Memory B cell (primary cell): ENCODE data around the gene LPP.

ENCODE experiments used
- ATAC-seq: fragments of 150-1000 bp; cut with Tn5 transposase; 2 replicates; pipeline ENCODE4 v1.10.0; 2021; ENCODE audit warnings: low read depth, mild to moderate bottlenecking, moderate library complexity
- DNase-seq, 2 donors: peaks; one replicate each; pipeline ENCODE4 v3.0.0; 2022; ENCODE audit warnings: low spot score in 2 of 2
- H3K27ac Mint-ChIP-seq: one replicate; pipeline ENCODE4 v1.8.0; 2022; ENCODE audit warnings: mild to moderate bottlenecking, moderate library complexity, mixed read lengths
- H3K27me3 Mint-ChIP-seq: one replicate; pipeline ENCODE4 v1.8.0; 2022; ENCODE audit warnings: mixed read lengths
- H3K36me3 Mint-ChIP-seq: one replicate; pipeline ENCODE4 v1.8.0; 2022; ENCODE audit warnings: mild to moderate bottlenecking, mixed read lengths
- H3K4me1 Mint-ChIP-seq: one replicate; pipeline ENCODE4 v1.8.0; 2022; ENCODE audit warnings: mixed read lengths
- H3K4me3 Mint-ChIP-seq: one replicate; pipeline ENCODE4 v1.8.0; 2022; ENCODE audit warnings: mild to moderate bottlenecking, moderate library complexity, mixed read lengths
- H3K9me3 Mint-ChIP-seq: one replicate; pipeline ENCODE4 v1.8.0; 2022; ENCODE audit warnings: mixed read lengths

LPP gene

DNA sequence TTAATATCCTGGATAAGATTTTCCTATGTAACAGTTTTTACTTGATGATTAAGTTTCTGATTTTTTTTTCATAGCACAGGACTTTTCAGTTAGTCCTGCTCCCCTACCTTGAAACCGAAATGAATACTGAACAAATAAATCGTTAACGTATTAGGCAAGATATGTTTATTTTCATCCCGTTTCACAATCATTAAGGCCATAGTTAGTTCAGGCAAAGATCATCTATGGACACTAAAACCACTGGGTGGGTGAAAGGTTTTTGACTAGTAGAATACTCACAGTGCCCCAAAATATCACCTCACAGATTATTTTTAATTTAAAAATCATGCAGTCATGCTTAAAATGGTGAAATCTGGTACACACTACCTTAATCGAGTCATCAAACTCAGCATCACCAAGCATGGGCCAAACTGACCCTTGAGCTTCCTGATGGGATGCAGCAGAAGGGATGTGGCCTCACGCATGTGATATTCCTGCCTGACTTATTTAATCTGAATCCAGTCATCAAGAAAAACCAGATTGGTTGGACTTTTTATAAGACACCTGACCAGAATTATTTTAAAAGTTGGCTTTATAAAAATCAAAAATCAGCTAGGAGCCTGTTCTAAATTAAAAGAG is 365.0 kb downstream of the LPP start:
- Mint-ChIP-seq H3K27me3 (no peaks in the 10 kb centered on the region), H3K4me1 (peaks cover 7% of the 10 kb centered on the region), H3K36me3 (peaks cover 11% of the 10 kb centered on the region), H3K4me3 (no peak overlapping the region), H3K9me3 (no peaks in the 10 kb centered on the region), H3K27ac (no peak overlapping the region)
- no peak for ATAC-seq
- no peak for DNase-seq

DNA sequence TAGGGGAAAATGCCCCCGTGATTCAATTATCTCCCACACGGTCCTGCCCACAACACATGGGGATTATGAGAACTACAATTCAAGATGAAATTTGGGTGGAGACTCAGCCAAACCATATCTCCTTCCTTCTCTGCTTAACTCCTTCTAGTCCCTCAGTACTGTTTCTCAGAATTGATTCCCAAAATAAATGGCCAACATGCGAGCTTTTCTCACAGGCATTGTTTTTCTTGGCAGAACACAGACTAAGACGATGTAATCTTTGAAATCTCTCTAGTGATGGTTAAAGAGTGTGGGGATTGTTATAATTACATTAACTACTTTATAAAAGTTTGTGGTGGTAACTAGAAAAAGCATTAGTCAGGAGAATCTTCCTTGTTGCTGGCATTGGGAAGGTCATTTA is 366.5 kb downstream of the LPP start:
- H3K27me3 Mint-ChIP-seq: no peaks in the 10 kb centered on the region
- peaks cover 21% of the 10 kb centered on the region for H3K36me3 Mint-ChIP-seq
- peak overlapping the region; percentile 47 for H3K27ac Mint-ChIP-seq
- H3K4me1 Mint-ChIP-seq: peaks cover 4% of the 10 kb centered on the region
- H3K4me3 Mint-ChIP-seq: no peak overlapping the region
- ATAC-seq (no peak), DNase-seq (no peak)
- no peaks in the 10 kb centered on the region for H3K9me3 Mint-ChIP-seq

DNA sequence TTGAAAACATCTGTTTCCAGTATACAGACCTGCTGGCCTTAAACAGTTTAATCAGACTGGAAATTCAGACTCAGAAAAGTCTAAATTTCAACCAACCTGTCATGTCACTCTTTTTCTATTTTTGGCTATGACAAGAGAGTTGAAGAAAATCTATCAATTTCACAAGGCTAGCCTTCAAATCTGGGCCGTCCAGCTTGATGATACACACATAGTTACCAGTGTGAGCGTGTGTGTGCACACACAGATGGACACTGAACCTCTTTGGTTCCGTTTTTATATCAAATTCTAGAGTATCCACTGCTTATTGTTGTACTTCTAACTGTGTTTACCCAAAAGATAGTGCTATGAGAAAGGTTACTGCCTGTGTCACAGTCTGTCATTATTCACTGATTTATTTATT is 368.2 kb downstream of the LPP start:
- Mint-ChIP-seq H3K27ac (no peak overlapping the region), H3K4me3 (no peak overlapping the region), H3K27me3 (no peaks in the 10 kb centered on the region), H3K4me1 (peaks cover 12% of the 10 kb centered on the region), H3K36me3 (peaks cover 30% of the 10 kb centered on the region), H3K9me3 (no peaks in the 10 kb centered on the region)
- ATAC-seq: no peak
- no peak for DNase-seq

DNA sequence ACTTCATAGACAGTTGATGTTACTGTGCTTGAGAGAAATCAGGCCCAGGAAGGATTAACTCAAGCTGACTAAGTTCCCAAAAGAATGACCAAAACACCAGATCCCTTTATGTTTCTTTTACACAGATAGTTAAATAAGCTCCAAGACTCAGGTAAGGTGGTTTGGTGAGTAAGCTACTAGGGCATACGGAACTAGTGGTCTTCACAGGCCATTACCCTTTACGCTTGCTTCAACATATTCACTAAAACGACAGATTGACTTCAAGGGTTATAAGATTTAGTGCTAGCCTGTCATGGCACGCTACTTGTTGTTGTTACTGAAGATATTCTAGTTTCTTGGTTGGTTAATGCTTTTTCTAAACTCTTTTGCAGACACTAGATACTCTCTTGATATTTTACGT is 369.3 kb downstream of the LPP start:
- Mint-ChIP-seq H3K9me3 (no peaks in the 10 kb centered on the region), H3K4me1 (peaks cover 12% of the 10 kb centered on the region), H3K27me3 (no peaks in the 10 kb centered on the region), H3K27ac (no peak overlapping the region), H3K4me3 (no peak overlapping the region), H3K36me3 (peaks cover 30% of the 10 kb centered on the region)
- no peak for ATAC-seq
- DNase-seq: no peak

DNA sequence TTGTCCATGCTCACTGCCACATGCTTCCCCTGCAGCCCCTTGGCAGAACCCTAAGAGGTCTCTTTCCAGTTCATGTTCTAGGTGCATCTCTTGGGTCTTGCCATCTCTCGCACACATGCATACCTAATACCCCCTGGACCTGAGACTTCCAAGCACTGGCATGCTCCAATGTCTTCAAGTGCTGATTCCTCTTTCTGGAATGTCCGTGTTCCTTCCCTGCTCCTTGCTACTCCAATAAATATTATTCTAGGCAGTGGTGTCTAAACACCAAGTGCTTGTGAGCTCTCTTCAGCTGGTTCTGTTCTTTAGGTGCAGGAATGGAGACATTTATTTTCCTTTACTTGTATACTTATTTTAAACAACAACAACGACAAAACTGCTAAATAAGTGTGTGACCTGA is 370.1 kb downstream of the LPP start:
- ATAC-seq (no peak), DNase-seq (no peak)
- no peaks in the 10 kb centered on the region for H3K9me3 Mint-ChIP-seq
- H3K27me3 Mint-ChIP-seq: no peaks in the 10 kb centered on the region
- H3K4me1 Mint-ChIP-seq: peaks cover 12% of the 10 kb centered on the region
- H3K4me3 Mint-ChIP-seq: no peak overlapping the region
- H3K36me3 Mint-ChIP-seq: peaks cover 30% of the 10 kb centered on the region
- H3K27ac Mint-ChIP-seq: no peak overlapping the region

DNA sequence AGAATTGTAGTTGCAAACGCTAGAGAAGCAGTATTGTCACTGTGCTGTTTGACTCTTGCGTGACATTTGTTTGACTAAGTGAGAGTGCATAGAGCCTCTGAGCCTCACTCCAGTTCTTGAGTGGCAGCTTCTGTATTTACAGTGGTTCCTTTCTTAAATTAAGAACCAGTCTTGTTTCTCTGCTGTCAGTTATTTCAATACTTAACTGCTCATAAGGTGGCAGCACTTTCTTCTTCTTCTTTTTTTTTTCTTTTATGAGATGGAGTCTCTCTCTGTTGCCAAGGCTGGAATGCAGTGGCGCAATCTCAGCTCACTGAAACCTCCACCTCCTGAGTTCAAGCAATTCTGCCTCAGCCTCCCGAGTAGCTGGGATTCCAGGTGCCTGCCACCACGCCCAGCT is 372.1 kb downstream of the LPP start:
- no peaks in the 10 kb centered on the region for H3K9me3 Mint-ChIP-seq
- H3K36me3 Mint-ChIP-seq: peaks cover 28% of the 10 kb centered on the region
- H3K27ac Mint-ChIP-seq: no peak overlapping the region
- no peak overlapping the region for H3K4me3 Mint-ChIP-seq
- ATAC-seq: no peak
- no peak for DNase-seq
- H3K4me1 Mint-ChIP-seq: peaks cover 8% of the 10 kb centered on the region
- H3K27me3 Mint-ChIP-seq: no peaks in the 10 kb centered on the region

DNA sequence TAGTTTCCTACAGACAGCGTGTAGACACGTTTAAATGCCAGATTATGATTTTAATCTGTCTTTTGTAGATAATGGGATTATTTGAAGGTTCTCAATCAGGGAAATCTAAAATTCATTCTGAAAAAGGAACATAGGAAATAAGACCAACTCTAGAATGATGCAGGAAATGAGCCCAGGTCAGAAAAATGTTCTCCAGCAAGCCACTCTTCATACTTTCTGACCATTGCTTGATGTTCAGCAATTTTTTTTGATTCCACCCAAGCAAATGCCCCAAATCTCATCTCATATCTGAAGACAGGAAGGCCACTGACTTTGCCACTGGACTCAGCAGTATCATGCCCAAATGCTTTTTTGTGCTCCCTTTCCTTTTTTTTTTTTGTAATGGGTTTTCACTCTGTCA is 373.4 kb downstream of the LPP start:
- Mint-ChIP-seq H3K27me3 (no peaks in the 10 kb centered on the region), H3K4me3 (no peak overlapping the region), H3K27ac (no peak overlapping the region), H3K9me3 (no peaks in the 10 kb centered on the region), H3K4me1 (peaks cover 8% of the 10 kb centered on the region), H3K36me3 (peaks cover 28% of the 10 kb centered on the region)
- DNase-seq (no peak), ATAC-seq (no peak)

DNA sequence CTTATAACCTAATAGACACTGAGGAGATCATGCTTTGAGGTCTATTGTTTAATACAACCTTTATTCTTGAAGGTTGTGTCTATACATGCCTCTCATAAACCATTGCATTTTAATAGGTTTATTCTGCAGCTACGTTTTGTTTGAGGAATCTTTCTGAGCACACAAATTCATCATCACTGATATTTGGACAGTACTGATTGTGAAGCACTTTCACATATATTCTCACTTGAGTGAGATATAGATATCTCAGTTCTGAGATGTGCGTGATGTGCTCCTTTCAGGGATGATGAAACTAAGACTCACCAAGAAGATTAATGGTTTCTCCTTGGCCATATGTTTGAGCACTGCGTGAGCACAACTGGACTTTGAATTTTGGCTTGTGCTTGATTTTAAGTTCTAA is 374.4 kb downstream of the LPP start:
- no peak overlapping the region for H3K27ac Mint-ChIP-seq
- DNase-seq (no peak), ATAC-seq (no peak)
- no peaks in the 10 kb centered on the region for H3K9me3 Mint-ChIP-seq
- no peaks in the 10 kb centered on the region for H3K27me3 Mint-ChIP-seq
- peaks cover 13% of the 10 kb centered on the region for H3K4me1 Mint-ChIP-seq
- H3K4me3 Mint-ChIP-seq: no peak overlapping the region
- H3K36me3 Mint-ChIP-seq: peaks cover 28% of the 10 kb centered on the region

DNA sequence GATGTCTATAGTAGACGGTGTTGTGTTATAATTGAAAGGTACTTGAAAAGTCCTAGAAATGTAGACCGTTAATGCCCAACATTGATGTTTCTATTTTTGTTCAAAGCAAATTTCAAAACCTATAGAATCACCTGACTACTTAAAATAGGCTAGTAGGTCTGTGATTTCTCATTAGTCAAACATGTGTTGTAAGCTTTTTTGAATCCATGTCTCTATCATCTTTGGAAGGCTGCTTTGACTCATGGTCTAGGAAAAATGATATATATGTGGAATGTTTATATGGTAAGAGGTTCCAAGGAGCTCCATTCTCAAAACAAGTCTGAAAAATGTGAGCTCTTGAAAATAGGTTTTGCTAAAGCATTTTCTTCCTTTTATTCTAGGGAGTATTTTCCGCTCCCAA is 375.3 kb downstream of the LPP start:
- Mint-ChIP-seq H3K27ac (no peak overlapping the region), H3K36me3 (peaks cover 20% of the 10 kb centered on the region), H3K9me3 (no peaks in the 10 kb centered on the region), H3K4me3 (no peak overlapping the region), H3K4me1 (peaks cover 13% of the 10 kb centered on the region), H3K27me3 (no peaks in the 10 kb centered on the region)
- DNase-seq (no peak), ATAC-seq (no peak)

DNA sequence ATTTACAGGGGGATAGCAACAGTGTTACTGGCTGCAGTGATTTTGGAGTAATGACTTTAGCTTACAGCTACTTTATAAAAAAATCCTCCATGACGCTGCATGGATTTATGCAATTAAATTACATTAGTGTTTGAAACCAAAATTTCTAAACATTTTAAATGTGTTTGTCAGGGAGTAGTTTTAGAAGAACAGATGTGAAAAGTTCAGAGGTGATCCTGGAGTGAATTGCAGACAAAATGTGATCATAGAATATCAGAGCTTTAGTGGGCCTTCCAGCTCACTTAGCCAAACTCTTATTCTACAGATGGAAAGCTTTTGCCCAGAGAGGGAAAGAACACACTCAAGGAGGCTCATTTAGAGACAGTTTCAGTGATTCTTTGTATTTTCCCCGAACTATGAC is 376.3 kb downstream of the LPP start:
- H3K27ac Mint-ChIP-seq: no peak overlapping the region
- H3K36me3 Mint-ChIP-seq: peaks cover 15% of the 10 kb centered on the region
- no peaks in the 10 kb centered on the region for H3K9me3 Mint-ChIP-seq

DNA sequence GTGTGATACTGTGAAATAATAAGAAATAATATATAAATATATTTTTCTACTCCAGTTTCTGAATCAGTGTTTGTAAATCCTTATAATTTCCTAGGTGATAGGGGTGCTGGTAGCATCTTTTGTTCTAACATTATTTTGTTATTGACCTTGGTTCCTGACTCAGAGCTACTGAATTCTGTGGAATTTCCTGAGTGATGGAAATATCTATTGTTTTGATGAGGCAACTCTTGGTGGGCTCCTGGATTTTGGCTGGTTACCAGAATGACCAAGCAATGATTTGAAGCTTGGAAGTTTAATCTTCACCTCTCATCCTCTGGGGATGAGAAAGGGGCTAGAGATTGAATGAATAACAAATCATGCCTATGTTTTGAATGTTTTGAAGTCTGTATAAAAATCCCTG is 377.3 kb downstream of the LPP start:
- no peak for ATAC-seq
- DNase-seq: no peak
- Mint-ChIP-seq H3K9me3 (no peaks in the 10 kb centered on the region), H3K4me1 (peaks cover 11% of the 10 kb centered on the region), H3K27me3 (no peaks in the 10 kb centered on the region), H3K4me3 (no peak overlapping the region), H3K27ac (no peak overlapping the region), H3K36me3 (peaks cover 10% of the 10 kb centered on the region)

More for the DNA sequence above, 376.3 kb downstream of the LPP start:
- no peak for ATAC-seq
- DNase-seq: no peak
- Mint-ChIP-seq H3K4me1 (peaks cover 13% of the 10 kb centered on the region), H3K4me3 (no peak overlapping the region), H3K27me3 (no peaks in the 10 kb centered on the region)

DNA sequence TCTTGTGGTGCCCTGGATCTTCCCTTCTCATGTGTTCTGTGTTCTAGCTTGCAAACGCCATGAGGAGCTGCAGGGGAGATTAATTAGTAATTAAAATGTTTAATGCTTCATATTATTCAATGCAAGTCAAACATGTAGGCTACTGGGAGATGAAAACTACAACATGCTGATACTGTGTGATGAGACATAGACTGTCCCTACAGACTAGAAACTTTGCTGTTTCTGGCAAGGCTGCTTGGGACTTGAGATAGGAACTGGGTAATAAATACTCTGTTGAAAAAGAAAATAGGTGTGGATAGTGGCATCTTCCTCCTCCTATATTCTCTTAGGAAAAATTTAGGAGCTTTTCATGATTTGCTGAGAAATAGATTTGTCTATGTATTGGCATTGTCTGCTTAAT is 379.2 kb downstream of the LPP start:
- no peaks in the 10 kb centered on the region for H3K9me3 Mint-ChIP-seq
- no peak overlapping the region for H3K4me3 Mint-ChIP-seq
- H3K27me3 Mint-ChIP-seq: no peaks in the 10 kb centered on the region
- peaks cover 5% of the 10 kb centered on the region for H3K4me1 Mint-ChIP-seq
- no peak overlapping the region for H3K27ac Mint-ChIP-seq
- peaks cover 7% of the 10 kb centered on the region for H3K36me3 Mint-ChIP-seq
- ATAC-seq (no peak), DNase-seq (no peak)

DNA sequence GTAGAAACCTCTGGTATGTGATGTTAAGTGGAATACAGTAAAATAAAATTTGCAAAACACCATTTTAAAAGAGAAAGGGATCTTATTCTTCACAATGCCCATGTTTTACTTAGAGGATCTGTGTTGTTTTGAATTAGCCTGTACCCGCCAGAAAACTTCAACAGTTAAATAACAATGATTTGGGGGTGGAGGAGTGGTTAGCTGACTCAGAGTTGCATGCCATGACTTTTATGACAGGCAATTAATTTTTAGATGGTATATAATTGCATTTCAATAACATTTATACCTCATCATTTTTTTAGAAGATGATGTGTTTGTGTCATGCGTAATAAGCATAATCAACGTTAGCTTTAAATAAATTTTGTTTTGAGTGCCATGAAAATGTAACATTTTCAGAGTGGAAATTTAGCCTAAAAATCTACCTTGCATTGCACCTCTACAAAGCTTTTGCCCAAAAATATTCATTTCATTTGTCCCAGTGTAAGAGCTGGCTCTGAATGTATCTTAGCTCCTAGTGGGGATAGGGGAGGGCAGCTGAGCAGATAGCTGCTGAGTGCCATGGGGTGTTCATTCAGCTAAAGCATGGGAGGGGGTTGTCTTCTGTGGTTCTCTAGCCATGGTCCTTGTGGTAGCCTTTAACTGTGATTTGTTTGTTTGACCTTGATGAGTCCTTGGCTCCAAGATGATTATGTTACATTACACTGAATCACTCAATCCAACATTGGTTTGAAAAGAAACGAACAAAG is 379.8 kb downstream of the LPP start:
- Mint-ChIP-seq H3K9me3 (no peaks in the 10 kb centered on the region), H3K27ac (no peak overlapping the region), H3K36me3 (peaks cover 9% of the 10 kb centered on the region), H3K27me3 (no peaks in the 10 kb centered on the region), H3K4me3 (no peak overlapping the region), H3K4me1 (peaks cover 5% of the 10 kb centered on the region)
- DNase-seq (no peak), ATAC-seq (no peak)

DNA sequence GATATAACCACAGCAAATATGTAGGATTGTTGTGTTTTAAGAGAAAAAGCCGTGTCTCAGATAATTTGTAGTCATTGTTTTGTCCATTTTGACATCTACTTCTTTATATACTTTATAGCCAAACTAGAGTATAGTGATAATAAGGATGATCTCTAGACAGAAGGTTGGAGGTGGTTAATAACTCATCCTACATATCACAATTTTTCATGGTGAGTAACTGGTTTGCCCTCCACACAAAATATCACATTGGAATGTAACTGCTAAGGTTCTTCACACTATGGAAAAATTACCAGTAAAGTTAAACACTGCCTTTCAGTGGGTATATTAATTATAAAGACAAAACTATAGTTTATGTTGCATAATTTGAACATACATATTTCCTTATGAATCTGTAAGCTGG is 380.7 kb downstream of the LPP start:
- Mint-ChIP-seq H3K27me3 (no peaks in the 10 kb centered on the region), H3K4me1 (peaks cover 8% of the 10 kb centered on the region), H3K9me3 (no peaks in the 10 kb centered on the region), H3K4me3 (no peak overlapping the region), H3K27ac (no peak overlapping the region), H3K36me3 (peaks cover 10% of the 10 kb centered on the region)
- ATAC-seq: no peak
- DNase-seq: no peak

DNA sequence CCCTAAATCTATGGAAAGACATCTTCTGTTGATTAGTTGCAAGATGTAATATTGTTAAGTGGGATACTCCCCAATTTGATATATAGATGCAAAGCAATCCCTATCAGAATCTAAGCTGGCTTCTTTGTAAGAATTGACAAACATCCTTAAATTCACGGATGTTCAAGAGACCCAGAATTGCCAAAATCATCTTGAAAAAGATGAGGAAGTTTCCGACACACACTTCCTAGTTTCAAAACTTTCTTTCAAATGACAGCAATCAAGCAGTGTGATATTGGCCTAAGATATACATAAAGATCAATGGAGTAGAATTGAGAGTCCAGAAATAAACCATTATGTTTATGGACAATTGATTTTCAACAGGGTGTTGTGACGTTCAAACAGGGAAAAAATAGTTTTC is 383.6 kb downstream of the LPP start:
- no peak for DNase-seq
- peaks cover 15% of the 10 kb centered on the region for H3K4me1 Mint-ChIP-seq
- H3K9me3 Mint-ChIP-seq: no peaks in the 10 kb centered on the region
- H3K36me3 Mint-ChIP-seq: peaks cover 8% of the 10 kb centered on the region
- ATAC-seq: no peak
- no peak overlapping the region for H3K4me3 Mint-ChIP-seq
- no peak overlapping the region for H3K27ac Mint-ChIP-seq
- H3K27me3 Mint-ChIP-seq: no peaks in the 10 kb centered on the region
